ENCODE data around the gene OSBPL3. TPM values are rescaled to one million over a fixed set of nuclear protein-coding genes. Genes with fewer than 3 reads are reported as not detected.

OSBPL3 gene
- total RNA-seq, 1 donor from 2014 or later = 8.0 TPM

GRCh38 chr7:24833549-24833948 is 146.4 kb downstream of the OSBPL3 start:
- Histone ChIP-seq H3K9ac (no peak overlapping the region), H4K20me1 (ENCODE audit: low read depth) (no peaks in the 10 kb centered on the region), H3K4me3 (no peak overlapping the region), H3K27me3 (no peaks in the 10 kb centered on the region), H3K79me2 (ENCODE audit: low read depth) (no peaks in the 10 kb centered on the region), H3K4me1 (no peaks in the 10 kb centered on the region), H3K27ac (no peak overlapping the region), H3K9me3 (ENCODE audit: low read depth) (no peaks in the 10 kb centered on the region), H3K36me3 (no peaks in the 10 kb centered on the region), H2AFZ (replicated peaks) (no peak overlapping the region), H3K4me2 (no peak overlapping the region), H3F3A (ENCODE audit: low read depth) (no peaks in the 10 kb centered on the region)
- TF ChIP-seq, protein P1, sequence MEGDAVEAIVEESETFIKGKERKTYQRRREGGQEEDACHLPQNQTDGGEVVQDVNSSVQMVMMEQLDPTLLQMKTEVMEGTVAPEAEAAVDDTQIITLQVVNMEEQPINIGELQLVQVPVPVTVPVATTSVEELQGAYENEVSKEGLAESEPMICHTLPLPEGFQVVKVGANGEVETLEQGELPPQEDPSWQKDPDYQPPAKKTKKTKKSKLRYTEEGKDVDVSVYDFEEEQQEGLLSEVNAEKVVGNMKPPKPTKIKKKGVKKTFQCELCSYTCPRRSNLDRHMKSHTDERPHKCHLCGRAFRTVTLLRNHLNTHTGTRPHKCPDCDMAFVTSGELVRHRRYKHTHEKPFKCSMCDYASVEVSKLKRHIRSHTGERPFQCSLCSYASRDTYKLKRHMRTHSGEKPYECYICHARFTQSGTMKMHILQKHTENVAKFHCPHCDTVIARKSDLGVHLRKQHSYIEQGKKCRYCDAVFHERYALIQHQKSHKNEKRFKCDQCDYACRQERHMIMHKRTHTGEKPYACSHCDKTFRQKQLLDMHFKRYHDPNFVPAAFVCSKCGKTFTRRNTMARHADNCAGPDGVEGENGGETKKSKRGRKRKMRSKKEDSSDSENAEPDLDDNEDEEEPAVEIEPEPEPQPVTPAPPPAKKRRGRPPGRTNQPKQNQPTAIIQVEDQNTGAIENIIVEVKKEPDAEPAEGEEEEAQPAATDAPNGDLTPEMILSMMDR (IDR thresholded peaks at IDR 0.05) = no peak
- no peak for TF ChIP-seq EZH2phosphoT487 (IDR thresholded peaks at IDR 0.05)
- TF ChIP-seq EZH2 (IDR thresholded peaks at IDR 0.05) = no peak
- Mint-ChIP-seq H3K4me3 (no peak overlapping the region), H3K36me3 (peaks cover 10% of the 10 kb centered on the region), H3K27me3 (ENCODE audit: insufficient read depth, low read depth) (no peaks in the 10 kb centered on the region), H3K4me1 (peaks cover 28% of the 10 kb centered on the region), H3K27ac (peak overlapping the region; percentile 66), H3K9me3 (no peaks in the 10 kb centered on the region)
- no peak for DNase-seq (ENCODE audit: low spot score)

DNA sequence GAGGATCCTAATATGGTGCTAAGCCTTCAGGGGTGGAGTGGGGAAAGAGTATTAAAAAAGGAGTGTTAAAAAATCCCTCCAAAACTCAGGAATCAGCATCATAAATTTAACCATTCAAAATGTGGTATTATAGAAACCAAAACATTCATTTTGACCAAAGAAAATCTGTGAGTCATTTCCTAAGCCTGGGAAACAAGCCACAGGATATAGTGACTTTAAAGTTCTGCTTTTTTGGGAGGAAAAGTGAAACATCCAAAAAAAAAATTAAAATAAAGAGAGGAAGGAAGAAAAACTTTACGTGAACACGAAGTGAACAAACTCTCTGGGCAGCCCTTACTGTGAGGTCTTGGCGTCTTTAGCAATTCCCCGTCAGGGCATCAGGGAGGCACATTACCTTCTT is 148.7 kb downstream of the OSBPL3 start:
- no peak for TF ChIP-seq EZH2 (IDR thresholded peaks at IDR 0.05)
- TF ChIP-seq EZH2phosphoT487 (IDR thresholded peaks at IDR 0.05) = no peak
- TF ChIP-seq, protein P1 (IDR thresholded peaks at IDR 0.05) = no peak

GRCh38 chr7:24830440-24831050 is 149.4 kb downstream of the OSBPL3 start:
- TF ChIP-seq, protein P1 (IDR thresholded peaks at IDR 0.05) = no peak
- TF ChIP-seq EZH2 (IDR thresholded peaks at IDR 0.05) = no peak
- TF ChIP-seq EZH2phosphoT487 (IDR thresholded peaks at IDR 0.05) = no peak
- no peaks in the 10 kb centered on the region for H3K27me3 Mint-ChIP-seq (ENCODE audit: insufficient read depth, low read depth)
- H3K4me3 Mint-ChIP-seq = no peak overlapping the region
- Histone ChIP-seq H3K79me2 (ENCODE audit: low read depth) (no peaks in the 10 kb centered on the region), H3K4me1 (no peaks in the 10 kb centered on the region), H4K20me1 (ENCODE audit: low read depth) (no peaks in the 10 kb centered on the region), H3K4me2 (no peak overlapping the region), H3K4me3 (no peak overlapping the region), H3F3A (ENCODE audit: low read depth) (no peaks in the 10 kb centered on the region), H3K36me3 (no peaks in the 10 kb centered on the region), H2AFZ (replicated peaks) (no peak overlapping the region), H3K27me3 (no peaks in the 10 kb centered on the region), H3K9ac (no peak overlapping the region), H3K9me3 (ENCODE audit: low read depth) (no peaks in the 10 kb centered on the region), H3K27ac (no peak overlapping the region)
- H3K36me3 Mint-ChIP-seq = peaks cover 10% of the 10 kb centered on the region
- peaks cover 35% of the 10 kb centered on the region for H3K4me1 Mint-ChIP-seq
- H3K9me3 Mint-ChIP-seq = no peaks in the 10 kb centered on the region
- H3K27ac Mint-ChIP-seq = no peak overlapping the region
- DNase-seq (ENCODE audit: low spot score) = no peak

More for the DNA sequence above, 148.7 kb downstream of the OSBPL3 start:
- no peak overlapping the region for H3K9ac ChIP-seq
- no peaks in the 10 kb centered on the region for H3K9me3 ChIP-seq (ENCODE audit: low read depth)
- H3K27me3 Mint-ChIP-seq (ENCODE audit: insufficient read depth, low read depth) = no peaks in the 10 kb centered on the region
- no peak overlapping the region for H3K27ac Mint-ChIP-seq
- no peaks in the 10 kb centered on the region for H3F3A ChIP-seq (ENCODE audit: low read depth)
- no peaks in the 10 kb centered on the region for H3K9me3 Mint-ChIP-seq
- no peak overlapping the region for H3K4me3 Mint-ChIP-seq
- no peak overlapping the region for H2AFZ ChIP-seq (replicated peaks)
- no peaks in the 10 kb centered on the region for H3K4me1 ChIP-seq
- H3K4me3 ChIP-seq = no peak overlapping the region
- no peak overlapping the region for H3K4me2 ChIP-seq
- H3K36me3 ChIP-seq = no peaks in the 10 kb centered on the region
- H3K27me3 ChIP-seq = no peaks in the 10 kb centered on the region
- H4K20me1 ChIP-seq (ENCODE audit: low read depth) = no peaks in the 10 kb centered on the region
- H3K27ac ChIP-seq = no peak overlapping the region
- H3K36me3 Mint-ChIP-seq = peaks cover 10% of the 10 kb centered on the region
- H3K4me1 Mint-ChIP-seq = peaks cover 31% of the 10 kb centered on the region
- no peak for DNase-seq (ENCODE audit: low spot score)
- no peaks in the 10 kb centered on the region for H3K79me2 ChIP-seq (ENCODE audit: low read depth)

Measured in neural progenitor cell (in vitro differentiated cells).